CD4-positive, alpha-beta T cell treated with Interferon alpha-2 for 1 hour (primary cell): Measurements from ENCODE around the gene SH3BP5L.

Experiments used
- DNase-seq, 2 donors: peaks; one replicate each; pipeline ENCODE4 v3.0.0-alpha.2; 2020 to 2022

SH3BP5L gene

DNA sequence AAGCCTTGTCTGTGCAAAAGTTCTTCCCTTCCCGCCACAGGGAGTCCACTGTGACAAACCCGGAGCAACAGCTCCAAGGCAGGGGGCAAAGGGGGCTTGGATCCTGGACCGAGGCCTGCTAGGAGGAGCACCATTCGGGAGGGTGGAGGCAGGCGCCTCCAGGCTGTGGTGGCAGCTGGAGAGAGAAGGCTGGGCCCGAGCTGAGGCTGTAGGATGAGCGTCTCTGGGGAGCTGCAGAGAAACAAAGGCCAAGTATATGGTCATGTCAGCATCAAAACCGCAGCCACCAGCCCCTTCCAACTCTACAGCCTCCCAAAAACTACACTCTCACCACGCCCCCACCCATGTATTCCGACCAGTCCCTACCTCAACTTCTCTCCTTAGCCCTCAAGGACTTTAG, 579 bp downstream of the SH3BP5L start:
- DNase-seq = no peak

- DNase-seq = no peak
Observed at GRCh38 chr1:248824701-248825100, 1.0 kb downstream of the SH3BP5L start.

GRCh38 chr1:248824301-248824700, 1.4 kb downstream of the SH3BP5L start:
- no peak for DNase-seq

DNA sequence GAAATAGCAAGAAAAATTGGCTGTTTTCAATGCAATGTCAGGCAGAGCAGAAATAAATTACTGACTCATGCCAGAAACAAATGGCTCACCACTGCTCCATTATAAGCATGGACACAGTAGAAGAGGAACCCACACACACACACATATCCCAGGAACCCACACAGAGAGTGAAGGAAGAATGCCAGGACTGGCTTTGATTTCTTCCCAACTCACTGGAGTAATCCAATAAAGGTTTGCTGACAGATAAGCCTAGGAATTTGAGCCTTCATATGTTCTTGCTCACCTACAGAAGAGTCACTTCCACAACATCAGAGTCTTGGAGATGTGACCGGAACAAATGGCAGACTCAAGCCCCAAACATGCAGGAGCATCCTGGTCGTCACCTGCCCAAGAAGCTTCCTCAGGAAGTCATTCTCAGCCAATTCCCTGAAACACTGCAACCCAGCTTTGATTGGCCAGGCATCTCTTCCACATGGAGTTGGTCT, 2.2 kb downstream of the SH3BP5L start:
- DNase-seq = no peak

GRCh38 chr1:248822148-248823032, 3.3 kb downstream of the SH3BP5L start:
- no peak for DNase-seq

DNA sequence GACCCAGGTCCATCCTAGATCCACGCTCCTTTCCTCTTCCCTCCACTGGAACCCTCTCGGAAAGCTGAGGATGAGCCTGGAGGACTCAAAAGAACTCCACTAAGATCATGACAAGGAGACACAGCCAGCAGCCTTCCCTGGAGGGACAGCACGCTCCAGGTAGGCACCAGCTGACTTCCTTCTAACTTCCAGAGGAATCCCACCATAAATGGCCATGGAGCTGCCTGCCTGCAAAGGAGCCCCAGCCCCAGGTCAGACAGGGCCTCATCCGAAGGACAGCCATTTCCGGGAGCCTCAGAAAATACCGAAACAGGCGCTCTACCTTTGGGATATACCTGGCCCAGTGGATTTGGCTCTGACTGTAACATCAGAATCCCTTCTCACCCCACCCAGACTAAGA, 4.1 kb downstream of the SH3BP5L start:
- no peak for DNase-seq

GRCh38 chr1:248821101-248821500, 4.6 kb downstream of the SH3BP5L start:
- DNase-seq = no peak

GRCh38 chr1:248820041-248820585, 5.6 kb downstream of the SH3BP5L start:
- DNase-seq = no peak

GRCh38 chr1:248818505-248819374, 7.0 kb downstream of the SH3BP5L start:
- no peak for DNase-seq

DNA sequence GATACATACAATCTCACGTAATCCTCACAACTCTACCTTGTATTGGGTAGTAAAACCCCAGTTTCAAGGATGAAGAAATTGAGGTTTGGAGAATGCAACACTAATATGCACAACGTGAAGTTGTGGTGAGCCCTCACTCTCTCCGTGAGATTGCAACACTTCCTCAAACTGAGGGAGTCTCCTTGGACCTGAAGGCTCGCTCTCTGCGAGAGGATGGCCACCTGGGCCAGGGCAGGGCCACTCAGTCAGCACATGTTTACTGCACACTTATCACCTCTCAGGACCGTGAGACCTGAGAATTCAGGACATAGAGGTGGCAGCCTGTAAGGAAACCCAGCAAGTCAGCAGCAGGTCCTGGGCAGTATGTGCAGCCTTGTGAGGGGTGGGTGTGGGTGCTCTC, 8.7 kb downstream of the SH3BP5L start:
- peak in 1 of 2 donors; percentile 30 for DNase-seq

- no peak for DNase-seq
Observed at GRCh38 chr1:248816042-248816851, 9.5 kb downstream of the SH3BP5L start.

- DNase-seq = no peak
Observed at GRCh38 chr1:248815407-248816034, 10.2 kb downstream of the SH3BP5L start.

GRCh38 chr1:248814351-248814750, 11.4 kb downstream of the SH3BP5L start:
- no peak for DNase-seq

GRCh38 chr1:248813546-248813945, 12.2 kb downstream of the SH3BP5L start:
- DNase-seq = no peak

GRCh38 chr1:248812736-248813425, 12.8 kb downstream of the SH3BP5L start:
- DNase-seq = no peak

DNA sequence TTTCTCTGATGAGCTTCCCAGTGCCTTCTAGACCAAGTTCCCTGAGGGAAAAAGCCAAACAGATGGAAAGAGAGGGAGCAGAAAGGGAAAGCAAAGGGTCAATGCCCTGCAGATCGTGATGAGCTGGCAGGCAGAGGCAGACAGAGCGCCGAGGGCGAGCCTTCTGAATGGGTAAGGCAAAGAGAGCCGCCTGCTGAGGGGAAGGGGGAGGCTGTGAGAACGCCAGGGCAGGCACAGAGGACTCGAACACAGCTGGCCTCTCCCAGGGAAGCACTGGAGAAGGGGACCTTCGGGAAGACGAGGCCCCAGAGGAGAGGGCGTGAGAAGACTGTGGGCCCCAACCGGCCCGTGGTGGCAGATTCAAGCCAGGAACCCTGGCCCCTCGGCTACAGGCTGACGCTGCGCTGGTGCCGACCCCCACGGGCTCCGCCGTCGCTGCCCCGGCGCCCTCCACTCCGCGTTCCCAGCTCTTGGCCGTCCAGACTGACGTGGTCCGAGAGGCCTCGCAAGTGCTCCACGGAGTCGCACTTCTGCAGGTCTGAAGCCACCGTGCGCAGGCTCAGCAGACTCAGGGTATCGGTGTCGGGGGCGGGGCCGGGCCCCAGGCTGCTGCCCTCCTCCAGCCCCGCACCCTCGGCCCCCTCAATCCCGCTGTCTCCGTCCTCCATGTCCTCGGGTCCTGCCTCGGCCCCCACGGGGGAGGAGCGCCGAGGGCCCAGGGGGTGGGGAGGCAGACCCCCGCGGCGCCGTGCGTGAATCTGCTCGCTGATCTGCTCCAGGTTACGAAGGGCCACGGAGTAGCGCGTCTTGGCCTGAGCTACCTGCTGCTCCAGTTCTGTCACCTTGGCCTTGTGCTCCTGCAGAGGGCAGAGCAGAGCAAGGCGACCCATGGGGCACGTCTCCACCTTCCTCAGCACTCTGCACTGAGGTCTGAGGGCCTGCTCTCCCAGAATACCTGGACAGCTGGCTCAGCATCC, 13.9 kb downstream of the SH3BP5L start:
- DNase-seq = no peak

GRCh38 chr1:248810727-248811513, 14.8 kb downstream of the SH3BP5L start:
- DNase-seq = no peak

DNA sequence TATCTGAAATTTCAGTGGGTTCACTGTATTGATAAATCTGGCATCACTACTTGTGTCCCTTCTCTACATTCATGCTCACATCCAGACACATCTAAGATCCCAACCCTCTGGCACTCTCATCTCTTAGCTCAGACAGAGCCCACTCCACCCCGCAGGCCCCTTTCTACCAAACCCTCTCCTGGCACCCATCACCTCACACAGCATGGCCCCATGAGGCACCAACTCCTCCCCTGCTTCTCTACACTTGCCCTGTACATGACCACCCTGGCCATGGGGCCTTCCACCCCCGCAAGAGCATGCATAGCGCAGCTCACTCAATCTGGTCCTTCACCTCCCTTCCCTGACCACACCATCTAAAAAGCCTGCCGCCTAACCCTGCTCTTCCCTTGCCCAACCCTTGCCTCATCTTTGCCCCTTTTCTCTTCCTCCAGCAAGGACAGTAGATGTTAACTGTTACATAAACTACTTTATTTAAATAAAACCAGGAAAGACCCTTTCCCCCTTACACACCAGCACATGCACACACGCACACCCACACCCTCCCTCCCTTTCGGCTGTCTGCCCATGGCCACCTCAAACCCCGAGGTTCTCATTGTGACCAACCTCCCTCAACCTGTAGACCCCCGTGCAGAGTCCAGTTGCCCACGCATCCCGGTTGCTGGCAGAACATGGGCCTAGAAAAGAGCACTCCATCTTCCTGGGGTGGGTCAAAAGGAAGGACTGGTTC, 15.6 kb downstream of the SH3BP5L start:
- DNase-seq = no peak

GRCh38 chr1:248808876-248809275, 16.8 kb downstream of the SH3BP5L start:
- DNase-seq = no peak
